HCT116 (cell line): ENCODE results near the gene CMIP. TPM values are rescaled to one million over a fixed set of nuclear protein-coding genes. Genes with fewer than 3 reads are reported as not detected.

Source experiments
- ATAC-seq: fragments of 200-7000 bp; cut with Tn5 transposase; 2 replicates; pipeline ENCODE4 v1.9.1; 2020; ENCODE audit warnings: mild to moderate bottlenecking, moderate library complexity
- BruUV-seq: library from RNA; stranded (reverse); fragments of 400-500 nt; replicated peaks from 2 replicates; lab custom pipeline; 2021; lab: Mats Ljungman, UMichigan
- CTCF ChIA-PET: fragments of 300-600 bp; sonication (Branson Sonifier 250); formaldehyde crosslinking; loops from one replicate; lab custom pipeline; 2021; ENCODE audit warnings: antibody characterized with exemption; lab: Charles Lee
- POLR2A ChIA-PET: fragments of 300-600, 350-600 bp; sonication (Branson Sonifier 250); formaldehyde crosslinking; loops from one replicate; lab custom pipeline; 2021; ENCODE audit warnings: antibody characterized with exemption; lab: Charles Lee
- RAD21 ChIA-PET, 2 experiments: fragments of 300-600 bp; sonication (Branson Sonifier 250); formaldehyde crosslinking; loops; one replicate each; lab custom pipeline; 2023; ENCODE audit warnings: low total read pairs in 2 of 2; ENCODE audit not compliant: uncharacterized antibody in 2 of 2, unreplicated experiment in 2 of 2, low non-redundant PET in 1 of 2; lab: Charles Lee
- DNase-seq: peaks from one replicate; pipeline ENCODE4 v3.0.0-alpha.2; 2010; ENCODE audit warnings: low read depth, low spot score
- H2AFZ ChIP-seq: fragments of 200-600 bp; shearing (Covaris generic), sonication (generic); 2 replicates; pipeline ENCODE4 v1.6.1; 2017; ENCODE audit warnings: low read depth, mixed run types, mixed read lengths, antibody characterized with exemption, low read length; ENCODE audit not compliant: poor library complexity, severe bottlenecking
- H3K27ac ChIP-seq: 2 replicates; pipeline ENCODE4 v1.5.1; 2012; ENCODE audit warnings: low read depth, low read length
- H3K27me3 ChIP-seq: fragments of 200-600 bp; sonication (generic); 2 replicates; pipeline ENCODE4 v1.6.1; 2016; ENCODE audit warnings: mixed run types, low read length, mixed read lengths; ENCODE audit not compliant: insufficient read depth
- H3K36me3 ChIP-seq, 2 experiments: fragments of 200-500 bp in 1 of 2; fragments of 200-600 bp in 1 of 2; sonication (Bioruptor generic) in 1 of 2; sonication (generic) in 1 of 2; 2 replicates each; pipeline versions ENCODE4 v1.5.1 to v1.6.1; 2014 to 2016; ENCODE audit warnings: low read length in 2 of 2, inconsistent platforms in 1 of 2, mixed read lengths in 1 of 2, mixed run types in 1 of 2; ENCODE audit not compliant: insufficient read depth in 2 of 2, control insufficient read depth in 1 of 2
- H3K4me1 ChIP-seq, 2 experiments: fragments of 200-600 bp in 1 of 2; sonication (generic) in 1 of 2; 2 replicates each; pipeline versions ENCODE4 v1.5.1 to v1.6.1; 2012 to 2017; ENCODE audit warnings: low read length in 2 of 2, inconsistent platforms in 1 of 2, mild to moderate bottlenecking in 1 of 2, mixed read lengths in 1 of 2, mixed run types in 1 of 2, moderate library complexity in 1 of 2; ENCODE audit not compliant: insufficient read depth in 2 of 2, control insufficient read depth in 1 of 2
- H3K4me2 ChIP-seq: fragments of 200-600 bp; sonication (generic); 2 replicates; pipeline ENCODE4 v1.6.1; 2017; ENCODE audit warnings: mixed run types, low read length, mixed read lengths
- H3K4me3 ChIP-seq, 2 experiments: fragments of 200-600 bp in 1 of 2; sonication (generic) in 1 of 2; replicated peaks in 1 of 2; 2 replicates each; pipeline ENCODE4 v1.5.1; 2011 to 2016; ENCODE audit warnings: low read length in 2 of 2, control low read depth in 1 of 2, low read depth in 1 of 2, mild to moderate bottlenecking in 1 of 2, mixed read lengths in 1 of 2, mixed run types in 1 of 2
- H3K79me2 ChIP-seq: fragments of 200-600 bp; sonication (generic); 2 replicates; pipeline ENCODE4 v1.6.1; 2017; ENCODE audit warnings: mild to moderate bottlenecking, mixed run types, low read length, moderate library complexity, mixed read lengths; ENCODE audit not compliant: insufficient read depth
- H3K9ac ChIP-seq: fragments of 200-600 bp; sonication (generic); 2 replicates; pipeline ENCODE4 v1.6.1; 2016; ENCODE audit warnings: low read length, mixed read lengths
- H3K9me2 ChIP-seq: fragments of 200-600 bp; sonication (generic), shearing (Covaris generic); 2 replicates; pipeline ENCODE4 v1.6.1; 2017; ENCODE audit warnings: mixed run types, mild to moderate bottlenecking, moderate library complexity; ENCODE audit not compliant: insufficient read depth
- H3K9me3 ChIP-seq, 2 experiments: fragments of 200-500 bp in 1 of 2; fragments of 200-600 bp in 1 of 2; sonication (Bioruptor generic) in 1 of 2; sonication (generic) in 1 of 2; 2 replicates each; pipeline ENCODE4 v1.6.1; 2014 to 2017; ENCODE audit warnings: low read length in 2 of 2, mixed read lengths in 2 of 2, inconsistent platforms in 1 of 2, low read depth in 1 of 2, mild to moderate bottlenecking in 1 of 2, mixed run types in 1 of 2, moderate library complexity in 1 of 2; ENCODE audit not compliant: control insufficient read depth in 1 of 2, insufficient read depth in 1 of 2
- H4K20me1 ChIP-seq: fragments of 200-600 bp; sonication (generic), shearing (Covaris generic); 2 replicates; pipeline ENCODE4 v1.6.1; 2017; ENCODE audit warnings: mixed run types, mild to moderate bottlenecking, moderate library complexity; ENCODE audit not compliant: insufficient read depth
- ATF3 ChIP-seq: IDR thresholded peaks from 2 replicates; pipeline ENCODE4 v1.6.1; 2012
- CBX3 ChIP-seq: IDR thresholded peaks from 2 replicates; pipeline ENCODE4 v1.6.1; 2012; ENCODE audit warnings: low read depth
- CEBPB ChIP-seq: IDR thresholded peaks from 2 replicates; pipeline ENCODE4 v1.6.1; 2012; ENCODE audit warnings: low read depth
- CTCF ChIP-seq, 3 experiments: fragments of 200-600 bp in 1 of 3; sonication (generic) in 1 of 3; IDR thresholded peaks in 2 of 3; conservative IDR thresholded peaks in 1 of 3; 2 replicates each; pipeline ENCODE4 v1.5.1; 2012 to 2017; ENCODE audit warnings: low read depth in 2 of 3, low read length in 2 of 3, antibody characterized with exemption in 1 of 3, borderline replicate concordance in 1 of 3, control low read depth in 1 of 3, mild to moderate bottlenecking in 1 of 3, mixed read lengths in 1 of 3, mixed run types in 1 of 3, moderate library complexity in 1 of 3; ENCODE audit not compliant: insufficient read depth in 1 of 3
- EGR1 ChIP-seq: IDR thresholded peaks from 2 replicates; pipeline ENCODE4 v1.6.1; 2012; ENCODE audit warnings: low read depth
- ELF1 ChIP-seq: IDR thresholded peaks from 2 replicates; pipeline ENCODE4 v1.6.1; 2012; ENCODE audit warnings: low read depth, borderline replicate concordance
- EZH2phosphoT487 ChIP-seq: fragments of 200-600 bp; IDR thresholded peaks from 2 replicates; pipeline ENCODE4 v1.6.1; 2018; ENCODE audit warnings: antibody characterized with exemption, borderline replicate concordance
- FOSL1 ChIP-seq: IDR thresholded peaks from 2 replicates; pipeline ENCODE4 v1.6.1; 2012; ENCODE audit warnings: low read depth
- POLR2A ChIP-seq: IDR thresholded peaks from 2 replicates; pipeline ENCODE4 v1.7.0; 2011; ENCODE audit warnings: borderline replicate concordance; ENCODE audit not compliant: insufficient read depth, insufficient read length; ENCODE audit errors: extremely low read depth
- POLR2AphosphoS5 ChIP-seq: IDR thresholded peaks from 2 replicates; pipeline ENCODE4 v1.6.1; 2011; ENCODE audit warnings: mild to moderate bottlenecking, low read depth, low read length, moderate library complexity
- RAD21 ChIP-seq: IDR thresholded peaks from 2 replicates; pipeline ENCODE4 v1.6.1; 2012; ENCODE audit warnings: low read depth, mild to moderate bottlenecking
- SIN3A ChIP-seq: IDR thresholded peaks from 2 replicates; pipeline ENCODE4 v1.6.1; 2012; ENCODE audit warnings: low read depth
- SP1 ChIP-seq: IDR thresholded peaks from 2 replicates; pipeline ENCODE4 v1.6.1; 2012; ENCODE audit warnings: low read depth
- TCF7L2 ChIP-seq: IDR thresholded peaks from 2 replicates; pipeline ENCODE4 v1.7.0; 2011; ENCODE audit warnings: borderline replicate concordance, inconsistent platforms; ENCODE audit not compliant: insufficient read depth, insufficient read length; ENCODE audit errors: extremely low read depth
- YY1 ChIP-seq: IDR thresholded peaks from 2 replicates; pipeline ENCODE4 v1.6.1; 2011; ENCODE audit warnings: low read length, low read depth, moderate library complexity, mild to moderate bottlenecking; ENCODE audit not compliant: insufficient replicate concordance; ENCODE audit errors: extremely low read depth
- ZFX ChIP-seq: fragments of 450-650 bp; IDR thresholded peaks from 2 replicates; pipeline ENCODE4 v1.6.1; 2017
- ZNF274 ChIP-seq: fragments of 200-500 bp; sonication (Bioruptor generic); IDR thresholded peaks from 2 replicates; pipeline ENCODE4 v1.6.1; 2014; ENCODE audit warnings: mild to moderate bottlenecking, low read depth, low read length, inconsistent platforms
- intact Hi-C: fragments of 100-400 bp; cut with micrococcal nuclease; formaldehyde crosslinking; loops from 2 replicates; pipeline ENCODE4 v1.10.0; 2022
- total RNA-seq: library from RNA; stranded (reverse); gene quantifications from one replicate; pipeline ENCODE4 v1.2.1, GENCODE V29; 2021; ENCODE audit not compliant: unreplicated experiment
- TF ChIP-seq, protein P1 (sequence below): IDR thresholded peaks from 2 replicates; pipeline ENCODE4 v1.6.1; 2012
- TF ChIP-seq, protein P2 (sequence below): IDR thresholded peaks from 2 replicates; pipeline ENCODE4 v1.6.1; 2012; ENCODE audit warnings: low read depth

Gene CMIP
- total RNA-seq, 1 experiment from 2014 or later = 64.6 TPM

- TF ChIP-seq, protein P1, sequence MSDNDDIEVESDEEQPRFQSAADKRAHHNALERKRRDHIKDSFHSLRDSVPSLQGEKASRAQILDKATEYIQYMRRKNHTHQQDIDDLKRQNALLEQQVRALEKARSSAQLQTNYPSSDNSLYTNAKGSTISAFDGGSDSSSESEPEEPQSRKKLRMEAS = no peak
These were observed 253.2 kb downstream of the CMIP start (continued) for GRCh38 chr16:81697616-81698309.

- H3K27ac ChIP-seq = no peak overlapping the region
- ATAC-seq (no peak), DNase-seq (no peak)
- POLR2A ChIA-PET = no interaction called here
- H3K27me3 ChIP-seq = no peaks in the 10 kb centered on the region
- TF ChIP-seq TCF7L2 (no peak), SIN3A (no peak), ELF1 (no peak), FOSL1 (no peak), ZFX (no peak), EZH2phosphoT487 (no peak), ZNF274 (no peak), SP1 (no peak), CTCF (IDR thresholded peaks at IDR 0.05 in 2 of 3, conservative IDR thresholded peaks at IDR 0.05 in 1 of 3; ENCODE audit: borderline replicate concordance in 1 of 3, insufficient read depth in 1 of 3, low read depth in 2 of 3, low read length in 2 of 3) (no peak), POLR2AphosphoS5 (no peak), YY1 (no peak), CEBPB (no peak), ATF3 (no peak), CBX3 (no peak), EGR1 (no peak), RAD21 (no peak), POLR2A (no peak)
- TF ChIP-seq, protein P2, sequence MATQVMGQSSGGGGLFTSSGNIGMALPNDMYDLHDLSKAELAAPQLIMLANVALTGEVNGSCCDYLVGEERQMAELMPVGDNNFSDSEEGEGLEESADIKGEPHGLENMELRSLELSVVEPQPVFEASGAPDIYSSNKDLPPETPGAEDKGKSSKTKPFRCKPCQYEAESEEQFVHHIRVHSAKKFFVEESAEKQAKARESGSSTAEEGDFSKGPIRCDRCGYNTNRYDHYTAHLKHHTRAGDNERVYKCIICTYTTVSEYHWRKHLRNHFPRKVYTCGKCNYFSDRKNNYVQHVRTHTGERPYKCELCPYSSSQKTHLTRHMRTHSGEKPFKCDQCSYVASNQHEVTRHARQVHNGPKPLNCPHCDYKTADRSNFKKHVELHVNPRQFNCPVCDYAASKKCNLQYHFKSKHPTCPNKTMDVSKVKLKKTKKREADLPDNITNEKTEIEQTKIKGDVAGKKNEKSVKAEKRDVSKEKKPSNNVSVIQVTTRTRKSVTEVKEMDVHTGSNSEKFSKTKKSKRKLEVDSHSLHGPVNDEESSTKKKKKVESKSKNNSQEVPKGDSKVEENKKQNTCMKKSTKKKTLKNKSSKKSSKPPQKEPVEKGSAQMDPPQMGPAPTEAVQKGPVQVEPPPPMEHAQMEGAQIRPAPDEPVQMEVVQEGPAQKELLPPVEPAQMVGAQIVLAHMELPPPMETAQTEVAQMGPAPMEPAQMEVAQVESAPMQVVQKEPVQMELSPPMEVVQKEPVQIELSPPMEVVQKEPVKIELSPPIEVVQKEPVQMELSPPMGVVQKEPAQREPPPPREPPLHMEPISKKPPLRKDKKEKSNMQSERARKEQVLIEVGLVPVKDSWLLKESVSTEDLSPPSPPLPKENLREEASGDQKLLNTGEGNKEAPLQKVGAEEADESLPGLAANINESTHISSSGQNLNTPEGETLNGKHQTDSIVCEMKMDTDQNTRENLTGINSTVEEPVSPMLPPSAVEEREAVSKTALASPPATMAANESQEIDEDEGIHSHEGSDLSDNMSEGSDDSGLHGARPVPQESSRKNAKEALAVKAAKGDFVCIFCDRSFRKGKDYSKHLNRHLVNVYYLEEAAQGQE = no peak
- TF ChIP-seq, protein P1 = no peak
- RAD21 ChIA-PET = no interaction called here
- intact Hi-C loops = no loop called here
- H2AFZ ChIP-seq = no peak overlapping the region
- no peaks in the 10 kb centered on the region for H3K79me2 ChIP-seq
- H3K4me2 ChIP-seq = no peak overlapping the region
- H3K9ac ChIP-seq = no peak overlapping the region
- CTCF ChIA-PET = interaction anchor here (1.1 to 1.9 kb wide), 7 partner anchors 13 to 437 kb away, joined by 3 to 12 read pairs (median 5); no protein-coding TSS in a partner anchor
- H3K4me3 ChIP-seq = no peak overlapping the region
- BruUV-seq = no TSS peak
- no peaks in the 10 kb centered on the region for H3K9me3 ChIP-seq
- peaks cover 11 to 16% of the 10 kb centered on the region in 2 experiments; a peak in 3 of 4 replicates for H3K36me3 ChIP-seq
- H4K20me1 ChIP-seq = no peaks in the 10 kb centered on the region
- H3K4me1 ChIP-seq = peaks cover 5 to 31% of the 10 kb centered on the region in 2 experiments; a peak in 3 of 4 replicates
- H3K9me2 ChIP-seq = no peaks in the 10 kb centered on the region
These were observed 253.7 kb downstream of the CMIP start for GRCh38 chr16:81698310-81698641.
